HT-29 (cell line): ENCODE measurements around the gene PPP6C. TPM values are rescaled to one million over a fixed set of nuclear protein-coding genes. Genes with fewer than 3 reads are reported as not detected.
"Not testable (repeated sequence)": the region's sequence is repeated elsewhere in the genome, so short reads cannot be mapped to it uniquely, and the experiment has no call there.

ENCODE experiments used
- DNase-seq: peaks from one replicate; pipeline ENCODE4 v3.0.0-alpha.2; 2015; ENCODE audit warnings: low spot score
- total RNA-seq: library from RNA; depleted of rRNA; stranded (reverse); fragments of >200 nt; shearing (Covaris generic); gene quantifications from 2 replicates; pipeline ENCODE4 v1.2.3, GENCODE V29; 2014

The PPP6C gene
- total RNA-seq, 1 experiment from 2014 or later, result 13.1 TPM

- DNase-seq, result no peak
Observed at GRCh38 chr9:125183054-125183453, 6.5 kb downstream of the PPP6C start.

- not testable (repeated sequence) for DNase-seq
Observed at GRCh38 chr9:125181756-125182155, 7.8 kb downstream of the PPP6C start.

- no peak for DNase-seq
Observed at GRCh38 chr9:125180876-125181275, 8.7 kb downstream of the PPP6C start.

- DNase-seq, result not testable (repeated sequence)
Observed at GRCh38 chr9:125179776-125180175, 9.8 kb downstream of the PPP6C start.

- no peak for DNase-seq
Observed at GRCh38 chr9:125177888-125178287, 11.7 kb downstream of the PPP6C start.

- DNase-seq, result no peak
Observed at GRCh38 chr9:125176636-125177035, 13.0 kb downstream of the PPP6C start.

GRCh38 chr9:125172031-125172755 lies 17.4 kb downstream of the PPP6C start:
- DNase-seq, result no peak

- no peak for DNase-seq
Observed at GRCh38 chr9:125169895-125170294, 19.7 kb downstream of the PPP6C start.

GRCh38 chr9:125166762-125167161 lies 22.8 kb downstream of the PPP6C start:
- no peak for DNase-seq

GRCh38 chr9:125162891-125163290 lies 26.7 kb downstream of the PPP6C start:
- DNase-seq, result not testable (repeated sequence)

GRCh38 chr9:125161284-125161918 lies 28.2 kb downstream of the PPP6C start:
- no peak for DNase-seq

- no peak for DNase-seq
Observed at GRCh38 chr9:125160750-125161149, 28.9 kb downstream of the PPP6C start.

- no peak for DNase-seq
Observed at GRCh38 chr9:125156551-125156950, 33.1 kb downstream of the PPP6C start.

- no peak for DNase-seq
Observed at GRCh38 chr9:125153712-125154367, 35.8 kb downstream of the PPP6C start.

GRCh38 chr9:125151730-125152129 lies 37.9 kb downstream of the PPP6C start:
- DNase-seq, result no peak

- no peak for DNase-seq
Observed at GRCh38 chr9:125150349-125151245, 39.0 kb downstream of the PPP6C start.

GRCh38 chr9:125147401-125147951 lies 42.1 kb downstream of the PPP6C start:
- DNase-seq, result no peak

GRCh38 chr9:125146247-125146646 lies 43.4 kb downstream of the PPP6C start:
- no peak for DNase-seq

GRCh38 chr9:125145425-125145824 lies 44.2 kb downstream of the PPP6C start:
- DNase-seq, result no peak

- peak; percentile 99 for DNase-seq
Observed at GRCh38 chr9:125143377-125144090, 46.1 kb downstream of the PPP6C start, which contains the start of gene SCAI. TSS of gene SCAI (minus strand) at chr9:125143528. CDS start at chr9:125143437, 91 bp downstream.
